RPMI8226 (cell line): ENCODE measurements around the gene MRPL39.
"Not testable (repeated sequence)": the region's sequence is repeated elsewhere in the genome, so short reads cannot be mapped to it uniquely, and the experiment has no call there.

ENCODE experiments used
- DNase-seq: peaks from one replicate; pipeline ENCODE4 v3.0.0-alpha.2; 2015

Gene MRPL39

GRCh38 chr21:25607151-25608043 is at the start of gene MRPL39:
Gene MRPL39 (minus strand): TSS chr21:25607481. CDS start chr21:25607475, 6 bp downstream.
- DNase-seq, result peak; percentile 94

- no peak for DNase-seq
Measured at GRCh38 chr21:25656412-25656811, 49.1 kb upstream of the MRPL39 start.

- DNase-seq, result no peak
Measured at GRCh38 chr21:25649146-25649545, 41.9 kb upstream of the MRPL39 start.

- DNase-seq, result no peak
Measured at GRCh38 chr21:25647647-25648046, 40.4 kb upstream of the MRPL39 start.

- DNase-seq, result no peak
Measured at GRCh38 chr21:25646474-25646873, 39.2 kb upstream of the MRPL39 start.

- no peak for DNase-seq
Measured at GRCh38 chr21:25643486-25643885, 36.2 kb upstream of the MRPL39 start.

- no peak for DNase-seq
Measured at GRCh38 chr21:25640943-25641292, 33.6 kb upstream of the MRPL39 start.

- no peak for DNase-seq
Measured at GRCh38 chr21:25640202-25640942, 33.1 kb upstream of the MRPL39 start.

GRCh38 chr21:25639551-25640201 is 32.4 kb upstream of the MRPL39 start:
- DNase-seq, result no peak

GRCh38 chr21:25638660-25639550 is 31.6 kb upstream of the MRPL39 start, which contains the start of gene JAM2:
Gene JAM2 (plus strand): TSS chr21:25639258. CDS start chr21:25639822, 564 bp downstream.
- DNase-seq, result peak; percentile 9

GRCh38 chr21:25637851-25638659 is 30.8 kb upstream of the MRPL39 start:
- DNase-seq, result no peak

- DNase-seq, result no peak
Measured at GRCh38 chr21:25636727-25637126, 29.4 kb upstream of the MRPL39 start.

- DNase-seq, result no peak
Measured at GRCh38 chr21:25635310-25635709, 28.0 kb upstream of the MRPL39 start.

- DNase-seq, result no peak
Measured at GRCh38 chr21:25632296-25632695, 25.0 kb upstream of the MRPL39 start.

- DNase-seq, result peak; percentile 6
Measured at GRCh38 chr21:25626757-25627156, 19.5 kb upstream of the MRPL39 start.

- not testable (repeated sequence) for DNase-seq
Measured at GRCh38 chr21:25625776-25626555, 18.7 kb upstream of the MRPL39 start.

GRCh38 chr21:25625036-25625435 is 17.8 kb upstream of the MRPL39 start:
- DNase-seq, result no peak

GRCh38 chr21:25624511-25624910 is 17.2 kb upstream of the MRPL39 start:
- DNase-seq, result no peak

GRCh38 chr21:25619198-25619597 is 11.9 kb upstream of the MRPL39 start:
- DNase-seq, result no peak

- DNase-seq, result no peak
Measured at GRCh38 chr21:25615880-25616279, 8.6 kb upstream of the MRPL39 start.

GRCh38 chr21:25614441-25614840 is 7.2 kb upstream of the MRPL39 start:
- no peak for DNase-seq
